Astrocyte of the spinal cord (primary cell): ENCODE data around the gene LMO2.
"Not testable (repeated sequence)": the region's sequence is repeated elsewhere in the genome, so short reads cannot be mapped to it uniquely, and the experiment has no call there.

ENCODE experiments used
- DNase-seq: peaks from one replicate; pipeline ENCODE4 v3.0.0; 2011; ENCODE audit warnings: low read depth, low spot score
- H3K4me3 ChIP-seq: 2 replicates; pipeline ENCODE4 v1.5.1; 2011; ENCODE audit warnings: low read depth, mild to moderate bottlenecking, low read length, moderate library complexity
- in situ Hi-C: cut with HindIII; loops from 2 replicates; pipeline ENCODE4 v1.10.0; 2017; ENCODE audit warnings: low sequenced_read_pairs
- TF ChIP-seq, protein P1 (sequence below): IDR thresholded peaks from 2 replicates; pipeline ENCODE4 v1.5.1; 2012; ENCODE audit warnings: low read depth, mild to moderate bottlenecking, low read length, inconsistent platforms

The LMO2 gene

DNA sequence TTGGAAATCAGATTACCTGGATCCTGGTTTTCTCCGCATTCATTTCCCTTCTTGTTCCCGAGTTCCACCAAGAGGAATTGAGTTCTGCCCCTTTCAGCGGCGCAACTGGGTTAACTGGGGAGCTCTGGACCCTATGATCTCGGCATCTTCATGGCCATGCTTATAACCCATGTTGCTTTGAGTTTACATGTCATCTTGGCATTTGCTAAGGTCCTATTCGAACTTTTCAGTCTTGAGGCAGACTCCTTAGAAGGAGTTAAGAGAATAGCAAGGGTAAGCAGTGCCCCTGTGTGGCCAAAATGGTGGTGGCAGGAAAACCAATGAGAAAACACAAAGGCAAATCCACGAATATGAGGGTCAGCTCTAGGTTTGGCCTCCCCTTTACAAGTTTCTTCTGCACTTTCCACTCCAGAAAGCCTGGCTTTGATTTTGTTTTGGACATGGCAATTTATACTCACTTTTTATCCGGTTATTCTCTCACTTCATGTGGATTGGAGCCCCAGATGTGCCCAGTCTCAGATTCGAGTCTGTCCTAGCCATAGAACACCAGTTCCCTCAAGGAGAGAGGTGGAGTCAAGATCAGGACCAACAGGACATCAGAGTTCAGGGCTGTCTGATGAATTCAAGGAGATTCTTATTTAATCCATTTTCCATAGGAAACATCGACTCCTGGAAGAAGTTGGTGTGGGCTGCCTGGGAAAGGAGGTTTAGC lies 62.3 kb downstream of the LMO2 start:
- in situ Hi-C loops, result no loop called here
- TF ChIP-seq, protein P1, sequence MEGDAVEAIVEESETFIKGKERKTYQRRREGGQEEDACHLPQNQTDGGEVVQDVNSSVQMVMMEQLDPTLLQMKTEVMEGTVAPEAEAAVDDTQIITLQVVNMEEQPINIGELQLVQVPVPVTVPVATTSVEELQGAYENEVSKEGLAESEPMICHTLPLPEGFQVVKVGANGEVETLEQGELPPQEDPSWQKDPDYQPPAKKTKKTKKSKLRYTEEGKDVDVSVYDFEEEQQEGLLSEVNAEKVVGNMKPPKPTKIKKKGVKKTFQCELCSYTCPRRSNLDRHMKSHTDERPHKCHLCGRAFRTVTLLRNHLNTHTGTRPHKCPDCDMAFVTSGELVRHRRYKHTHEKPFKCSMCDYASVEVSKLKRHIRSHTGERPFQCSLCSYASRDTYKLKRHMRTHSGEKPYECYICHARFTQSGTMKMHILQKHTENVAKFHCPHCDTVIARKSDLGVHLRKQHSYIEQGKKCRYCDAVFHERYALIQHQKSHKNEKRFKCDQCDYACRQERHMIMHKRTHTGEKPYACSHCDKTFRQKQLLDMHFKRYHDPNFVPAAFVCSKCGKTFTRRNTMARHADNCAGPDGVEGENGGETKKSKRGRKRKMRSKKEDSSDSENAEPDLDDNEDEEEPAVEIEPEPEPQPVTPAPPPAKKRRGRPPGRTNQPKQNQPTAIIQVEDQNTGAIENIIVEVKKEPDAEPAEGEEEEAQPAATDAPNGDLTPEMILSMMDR, result peak; percentile 91
- DNase-seq, result peak; percentile 78
- peak overlapping the region; percentile 44 for H3K4me3 ChIP-seq

DNA sequence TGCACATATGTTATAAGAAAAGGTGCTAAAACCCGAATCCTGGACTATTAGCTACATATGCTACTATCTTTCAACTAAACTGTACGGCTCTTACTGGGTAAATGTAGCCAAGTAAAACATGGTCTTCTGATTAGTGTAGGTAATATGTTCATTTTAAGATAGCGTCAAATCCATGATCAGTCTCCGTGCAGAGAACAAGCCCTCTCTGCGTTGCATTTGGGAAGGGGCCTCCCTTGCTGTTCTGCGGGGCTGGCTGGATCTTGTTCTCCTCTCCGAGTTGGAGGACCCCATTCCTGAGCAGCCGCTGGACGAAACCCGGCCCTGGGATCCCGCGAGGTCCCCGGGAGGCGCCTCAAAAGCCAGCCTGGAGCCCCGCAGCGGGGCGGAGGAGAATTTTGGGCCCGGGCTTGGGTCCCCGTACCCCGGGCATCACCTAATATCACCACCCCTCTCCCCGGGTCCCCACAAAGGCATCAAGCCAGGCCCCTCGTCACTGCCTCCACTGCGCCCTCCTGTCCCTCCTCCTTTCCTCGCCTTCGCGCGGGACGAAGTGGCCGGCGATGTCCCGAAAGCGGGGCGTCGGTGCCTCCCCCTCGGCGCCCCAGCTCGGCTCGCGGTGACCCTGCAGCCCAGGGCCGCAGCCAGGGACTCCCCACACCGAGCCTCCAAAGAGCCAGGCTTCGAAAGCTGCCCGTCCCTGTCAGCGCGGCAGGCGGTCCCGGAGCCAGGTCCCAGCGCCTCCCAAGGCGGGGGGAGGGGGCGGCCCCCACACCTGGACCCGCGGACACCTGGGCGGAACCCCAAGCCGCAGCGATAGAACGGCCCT lies 63.1 kb downstream of the LMO2 start:
- DNase-seq, result no peak
- TF ChIP-seq, protein P1, result no peak
- H3K4me3 ChIP-seq, result peak overlapping the region; percentile 44
- in situ Hi-C loops, result no loop called here

DNA sequence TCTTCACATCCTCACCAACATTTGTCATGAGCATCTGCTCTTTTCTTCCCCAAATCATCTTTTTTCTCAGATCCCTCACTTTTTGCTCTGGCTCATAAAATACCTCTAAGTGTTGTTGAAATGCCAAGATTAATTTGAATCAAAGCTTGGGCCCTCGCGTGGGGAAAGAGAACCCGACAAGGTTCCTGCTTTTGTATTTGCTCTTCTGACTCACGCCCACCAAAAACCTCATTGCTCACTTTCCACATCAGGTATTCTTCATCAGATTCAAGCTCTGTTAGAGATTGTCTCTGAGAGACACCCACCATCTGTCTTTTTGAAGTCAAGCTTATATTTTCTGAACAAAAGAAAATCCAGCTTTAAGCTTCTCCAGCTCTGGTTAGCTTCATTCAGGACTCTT lies 64.7 kb downstream of the LMO2 start:
- in situ Hi-C loops, result no loop called here
- DNase-seq, result no peak
- TF ChIP-seq, protein P1, result no peak
- H3K4me3 ChIP-seq, result no peak overlapping the region

DNA sequence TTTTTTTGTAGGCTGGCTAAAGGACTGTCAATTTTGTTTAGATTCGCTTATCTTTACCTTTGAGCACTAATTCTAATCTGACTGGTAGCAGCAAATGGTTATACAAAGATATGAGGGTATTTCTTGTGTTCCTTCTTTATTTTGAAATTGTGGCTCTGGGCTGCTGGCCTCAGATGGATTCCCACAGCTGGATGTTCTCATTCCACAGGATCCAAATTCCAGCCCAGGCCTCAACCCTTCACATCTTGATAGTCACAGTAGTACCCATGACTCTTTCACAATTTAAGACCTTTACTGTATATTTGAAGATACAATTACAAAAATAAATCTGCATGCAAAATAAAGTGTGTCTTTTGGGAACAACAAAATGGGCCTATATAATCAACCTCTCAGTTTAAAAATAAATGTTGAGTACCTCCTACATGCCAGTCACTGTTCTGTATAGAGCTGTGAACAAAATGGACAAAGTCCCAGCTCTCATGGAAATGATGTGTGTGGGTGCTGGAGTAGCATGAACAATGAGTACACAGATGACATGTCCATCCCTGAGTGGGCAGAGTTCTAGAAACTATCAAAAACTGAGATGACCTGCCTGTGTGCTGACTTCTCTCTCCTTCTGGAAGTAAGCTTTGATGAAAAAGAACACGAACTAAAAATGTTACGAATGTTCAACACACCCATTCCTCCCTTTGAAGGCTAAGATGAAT lies 65.9 kb downstream of the LMO2 start:
- TF ChIP-seq, protein P1, result no peak
- no peak overlapping the region for H3K4me3 ChIP-seq
- DNase-seq, result no peak
- in situ Hi-C loops, result no loop called here

DNA sequence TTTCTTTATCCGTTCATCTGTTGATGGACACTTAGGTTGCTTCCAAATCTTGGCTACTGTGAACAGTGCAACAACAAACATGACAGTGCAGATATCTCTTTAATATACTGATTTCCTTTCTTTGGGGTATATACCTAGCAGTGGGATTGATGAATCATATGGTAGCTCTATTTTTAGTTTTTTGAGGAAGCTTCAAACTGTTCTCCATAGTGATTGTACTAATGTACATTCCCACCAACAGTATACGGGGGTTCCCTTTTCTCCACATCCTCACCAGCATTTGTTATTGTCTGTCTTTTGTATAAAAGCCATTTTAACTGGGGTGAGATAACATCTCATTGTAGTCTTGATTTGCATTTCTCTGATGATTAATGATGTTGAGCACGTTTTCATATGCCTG lies 68.9 kb downstream of the LMO2 start:
- in situ Hi-C loops, DNase-seq, H3K4me3 ChIP-seq: not testable (repeated sequence)

DNA sequence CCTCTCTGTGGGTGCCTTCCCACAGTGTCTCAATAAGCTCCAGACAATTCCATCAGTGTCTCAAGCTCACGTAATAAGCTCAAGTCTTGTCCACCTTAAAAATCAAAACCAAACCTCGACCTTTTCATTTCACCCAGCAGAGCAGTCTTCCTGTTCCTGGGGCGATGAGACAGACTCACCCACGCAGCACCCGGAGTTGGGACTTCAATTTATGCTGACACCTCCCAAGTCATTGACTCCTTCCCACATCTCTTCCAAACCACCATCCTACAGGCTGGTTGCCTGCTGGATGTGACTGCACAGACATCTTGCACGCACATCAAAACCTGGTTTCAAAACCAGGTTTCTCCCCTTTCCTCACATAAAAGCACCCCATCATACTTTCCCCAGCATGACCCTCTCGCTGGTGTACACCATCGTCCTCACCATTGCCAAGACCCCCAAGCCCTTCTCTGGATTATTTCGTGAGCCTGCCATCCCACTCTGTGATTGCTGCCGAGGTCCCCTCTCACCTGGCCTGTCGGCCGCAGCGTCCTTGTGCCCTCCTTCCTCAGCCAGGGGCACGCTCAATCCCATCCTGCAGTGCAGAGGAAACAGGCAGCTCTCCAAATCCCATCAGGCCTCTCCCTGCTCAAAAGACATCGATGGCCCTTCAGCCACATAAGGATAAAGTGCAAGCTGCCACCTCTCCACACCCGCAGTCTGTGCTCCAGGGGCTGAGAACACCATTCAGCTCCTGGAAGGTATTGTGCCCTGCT lies 72.4 kb downstream of the LMO2 start:
- in situ Hi-C loops, result no loop called here
- TF ChIP-seq, protein P1, result no peak
- H3K4me3 ChIP-seq, result no peak overlapping the region
- no peak for DNase-seq
